ENCODE results near the gene SERPINA6.
A peak's percentile ranks its signal among the peaks of the same experiment; 100 is the strongest.
"Not testable (repeated sequence)": the region's sequence is repeated elsewhere in the genome, so short reads cannot be mapped to it uniquely, and the experiment has no call there.

The SERPINA6 gene

DNA sequence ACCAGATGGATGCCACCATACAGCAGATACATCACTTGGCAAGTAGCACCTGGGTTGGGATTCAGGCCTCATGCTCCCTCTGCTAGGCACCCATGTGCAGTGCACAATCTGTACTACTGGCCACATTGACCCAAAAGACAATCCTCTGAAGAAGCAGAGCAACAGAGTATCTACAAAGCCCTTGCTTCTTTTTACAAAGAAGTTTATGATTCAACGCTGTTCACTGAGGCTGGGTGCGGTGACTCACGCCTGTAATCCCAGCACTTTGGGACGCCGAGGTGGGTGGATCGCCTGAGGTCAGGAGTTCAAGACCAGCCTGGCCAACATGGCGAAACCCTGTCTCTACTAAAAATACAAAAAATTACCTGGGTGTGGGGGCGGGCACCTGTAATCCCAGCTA is 31.1 kb upstream of the SERPINA6 start:
- DNase-seq: not testable (repeated sequence)

DNA sequence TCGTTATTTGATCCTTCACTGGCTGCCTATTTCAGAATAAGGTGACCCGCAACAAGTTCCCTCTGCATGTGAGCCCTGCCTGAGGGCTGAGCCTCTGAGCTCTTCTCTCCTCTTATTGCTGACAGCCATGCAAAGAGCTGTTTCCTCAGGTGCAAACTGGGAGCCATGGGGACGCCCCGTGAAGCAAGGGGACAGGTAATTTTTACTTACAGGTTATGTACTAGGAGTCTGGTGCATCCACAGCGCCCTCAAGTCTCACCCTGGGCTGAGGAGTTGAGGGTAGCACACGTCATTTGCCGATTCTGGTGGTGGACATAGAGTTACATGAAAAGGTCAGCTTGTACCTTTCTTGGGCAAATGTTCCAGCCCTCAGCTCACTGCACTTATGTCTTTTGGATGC is 26.1 kb upstream of the SERPINA6 start:
- no peak for DNase-seq

DNA sequence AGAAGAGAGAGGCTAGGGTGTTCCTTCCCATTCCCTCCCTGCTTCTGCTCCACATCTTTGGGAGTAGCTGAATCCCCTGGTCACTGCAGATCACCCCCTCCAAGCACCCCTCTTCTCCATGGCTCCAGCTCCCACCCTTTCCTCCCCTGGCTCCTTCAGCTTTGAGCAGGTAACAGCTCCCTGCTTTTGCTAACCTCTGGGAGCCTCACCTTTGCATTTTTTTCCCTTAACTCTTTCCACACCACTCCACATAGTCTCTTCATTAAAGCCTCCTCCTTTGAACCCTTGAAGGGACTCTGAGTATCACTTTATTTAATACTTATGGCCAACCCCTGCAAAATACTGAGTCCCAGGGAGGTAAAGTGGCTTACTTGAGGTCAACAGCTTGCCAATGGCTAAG is 25.7 kb upstream of the SERPINA6 start:
- no peak for DNase-seq

DNA sequence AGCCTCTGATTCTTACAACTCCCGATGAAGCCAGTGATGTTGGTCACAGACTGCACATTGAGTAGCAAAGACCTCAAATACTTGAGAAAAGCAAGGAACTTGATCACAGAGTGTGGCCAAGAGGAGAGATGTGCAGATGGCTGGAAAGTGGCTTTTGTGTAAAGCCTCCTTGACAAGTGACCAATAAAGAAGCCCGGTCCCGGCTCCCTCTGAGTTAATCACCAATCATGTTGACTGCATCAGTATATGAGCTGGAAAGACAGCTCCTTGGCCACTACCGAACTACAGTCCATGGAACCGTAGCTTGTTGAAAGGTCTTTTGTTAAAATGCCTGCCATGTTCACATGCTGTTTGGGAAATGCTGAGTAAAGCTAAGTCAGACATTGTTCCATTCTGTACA is 23.7 kb upstream of the SERPINA6 start:
- no peak for DNase-seq

DNA sequence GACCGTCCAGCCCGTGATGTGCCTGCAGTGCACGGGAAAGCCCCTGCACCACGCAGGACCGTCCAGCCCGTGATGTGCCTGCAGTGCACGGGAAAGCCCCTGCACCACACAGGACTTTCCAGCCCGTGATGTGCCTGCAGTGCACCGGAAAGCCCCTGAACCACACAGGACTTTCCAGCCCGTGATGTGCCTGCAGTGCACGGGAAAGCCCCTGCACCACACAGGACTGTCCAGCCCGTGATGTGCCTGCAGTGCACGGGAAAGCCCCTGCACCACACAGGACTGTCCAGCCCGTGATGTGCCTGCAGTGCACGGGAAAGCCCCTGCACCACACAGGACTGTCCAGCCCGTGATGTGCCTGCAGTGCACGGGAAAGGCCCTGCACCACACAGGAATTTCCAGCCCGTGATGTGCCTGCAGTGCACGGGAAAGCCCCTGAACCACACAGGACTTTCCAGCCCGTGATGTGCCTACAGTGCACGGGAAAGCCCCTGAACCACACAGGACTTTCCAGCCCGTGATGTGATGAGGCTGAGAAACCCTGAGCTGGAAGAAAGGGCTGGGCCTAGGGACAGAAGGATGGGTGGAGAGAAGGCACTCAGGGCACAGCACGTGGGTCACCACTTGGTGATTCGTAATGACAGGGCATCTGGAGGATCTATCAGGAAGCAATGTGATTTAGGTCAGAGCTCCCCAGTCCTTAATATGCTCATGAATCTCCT is 23.1 kb upstream of the SERPINA6 start:
- DNase-seq: not testable (repeated sequence)

DNA sequence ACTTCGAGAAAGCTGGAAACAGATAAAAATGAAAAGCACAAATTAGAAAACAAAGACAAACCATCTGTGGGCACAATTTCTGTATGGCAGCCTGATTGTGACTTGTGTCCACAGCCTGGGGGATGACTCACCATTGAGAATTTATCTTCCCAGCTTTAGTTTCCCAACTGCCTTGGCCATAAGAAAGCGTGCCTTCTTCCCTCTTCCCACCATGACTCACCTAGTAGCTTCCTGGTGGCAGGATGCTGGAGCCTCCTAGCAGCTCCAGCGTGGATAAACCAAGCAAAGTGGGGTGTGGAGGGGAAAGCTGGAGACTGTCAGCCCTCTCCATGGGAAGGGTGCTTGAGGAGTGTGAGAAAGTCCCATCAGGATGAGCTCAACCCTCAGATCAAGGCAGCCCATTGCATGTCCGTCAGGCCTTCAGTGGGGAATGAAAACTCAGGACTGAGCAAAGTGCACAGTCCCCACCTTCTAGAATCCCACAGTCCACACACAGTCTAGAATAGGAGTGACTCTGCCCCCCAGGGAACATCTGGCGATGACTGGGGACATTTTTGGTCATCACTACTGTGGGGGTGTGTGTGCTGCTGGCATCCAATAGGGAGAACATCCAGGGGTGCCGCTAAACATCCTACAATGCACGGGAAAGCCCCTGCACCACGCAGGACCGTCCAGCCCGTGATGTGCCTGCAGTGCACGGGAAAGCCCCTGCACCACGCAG is 22.4 kb upstream of the SERPINA6 start:
- no peak for DNase-seq

DNA sequence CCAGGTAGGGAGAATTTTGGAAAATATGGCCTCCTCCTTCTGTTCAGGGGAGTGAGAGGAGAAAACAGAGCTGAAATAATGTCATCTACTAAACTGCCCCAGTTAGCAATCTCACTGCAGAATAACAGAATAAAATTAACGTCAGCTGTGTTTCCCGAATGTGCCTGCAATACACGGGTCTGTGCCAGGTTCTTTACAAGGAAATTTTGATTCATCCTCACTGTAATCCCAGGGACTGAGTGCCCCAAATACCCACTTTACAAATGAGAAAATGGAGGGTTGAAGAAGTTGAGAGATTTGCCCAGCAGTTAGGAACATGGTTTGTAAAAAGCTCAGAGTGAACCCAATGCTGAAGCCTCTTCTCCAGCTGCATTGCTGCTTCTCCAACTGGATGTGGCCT is 21.3 kb upstream of the SERPINA6 start:
- no peak for DNase-seq

DNA sequence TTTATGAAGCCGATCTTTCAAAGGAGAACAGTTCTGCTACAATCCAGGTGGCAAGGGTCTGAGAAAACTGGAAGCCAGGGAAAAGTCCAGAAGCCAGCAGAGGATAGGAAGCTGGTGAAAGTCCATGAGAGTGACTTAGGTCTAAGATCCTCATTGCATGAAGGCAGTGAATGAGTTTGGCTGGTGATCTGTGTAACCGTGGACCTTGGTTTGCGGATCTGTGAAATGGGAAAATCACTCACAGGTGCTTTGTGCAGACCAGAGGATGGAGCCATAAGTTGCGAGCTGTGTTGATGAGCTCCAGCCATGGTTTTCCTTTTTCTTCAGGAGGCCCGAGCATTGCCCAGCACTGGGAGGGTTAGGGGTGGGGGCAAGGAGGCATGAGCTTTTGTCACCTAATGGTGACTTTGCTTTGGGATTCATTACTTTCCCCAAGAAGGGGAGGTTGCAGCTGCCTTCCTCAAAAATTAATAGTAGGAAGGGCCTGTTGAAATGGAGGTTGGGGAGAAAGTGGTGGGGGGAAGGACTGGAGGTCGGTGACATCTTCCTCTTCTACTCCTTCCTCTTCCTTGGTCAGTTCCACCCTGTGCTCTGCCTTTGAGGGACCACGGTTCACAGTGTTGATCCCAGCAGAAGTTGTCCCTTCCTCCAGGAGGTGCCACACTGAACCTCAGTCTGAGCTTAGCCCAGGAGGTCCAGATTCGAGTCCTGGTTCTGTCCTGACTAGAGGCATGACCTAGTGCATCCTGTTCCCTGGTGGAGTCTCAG is 20.3 kb upstream of the SERPINA6 start:
- no peak for DNase-seq

DNA sequence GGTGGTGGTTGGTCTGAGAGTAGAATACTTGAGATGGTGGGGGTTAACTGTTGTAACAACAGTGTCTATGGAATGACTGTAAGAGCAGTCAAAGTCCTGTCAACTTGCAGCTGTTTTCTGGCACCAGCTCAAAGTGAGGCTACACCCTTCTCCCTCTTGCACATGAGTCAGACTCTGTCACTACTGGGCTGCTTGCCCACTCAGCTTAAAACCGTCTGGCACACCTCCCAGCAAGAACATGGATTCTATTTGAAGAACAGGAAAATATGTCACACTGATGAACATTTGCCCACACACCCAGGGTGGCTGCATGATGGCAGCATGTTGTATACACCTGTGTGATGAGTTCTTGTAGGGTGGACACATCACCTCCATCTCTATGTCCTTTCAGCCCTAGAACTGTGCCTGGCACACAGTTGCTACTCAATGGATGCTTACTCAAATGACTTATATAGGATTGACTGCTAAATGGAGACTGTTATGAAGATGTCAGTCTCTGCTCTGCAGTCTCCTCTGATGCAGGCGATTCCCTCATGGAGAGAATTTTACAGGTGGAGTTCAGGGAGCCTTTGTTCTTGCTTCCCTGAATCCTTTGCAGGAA is 19.3 kb upstream of the SERPINA6 start:
- peak; percentile 70 to 74 for DNase-seq

DNA sequence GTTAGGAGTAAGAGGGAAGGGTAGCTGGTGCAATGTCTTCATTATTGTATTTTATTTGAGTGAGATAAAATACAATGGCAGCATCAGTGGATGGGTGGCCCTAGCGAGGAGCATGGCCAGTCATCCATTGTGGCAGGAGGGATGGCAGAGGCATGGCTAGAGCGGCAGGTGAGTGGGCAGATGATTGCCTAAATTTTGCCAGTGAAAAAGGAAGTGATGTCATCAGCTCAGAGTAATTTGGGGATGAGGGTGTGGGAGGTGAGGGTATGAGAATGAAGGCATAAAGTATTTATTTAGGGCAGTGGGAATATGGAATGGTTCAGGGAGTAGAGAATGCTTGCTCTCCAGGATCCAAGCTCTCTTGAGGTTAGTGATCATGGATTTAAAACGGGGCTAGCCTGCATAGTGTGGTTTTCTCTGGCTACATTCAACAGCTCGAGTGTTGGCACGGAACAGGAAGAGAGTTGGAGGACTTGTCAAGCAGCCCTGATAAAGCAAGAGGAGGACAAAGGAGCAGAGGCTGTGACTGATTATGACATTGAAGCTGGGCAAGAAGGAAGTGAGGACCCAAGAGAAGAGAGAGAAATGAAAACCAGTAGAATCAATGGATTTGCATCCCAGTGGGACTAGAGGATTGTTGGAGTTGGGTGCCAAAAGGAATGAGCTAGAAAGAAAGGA is 18.7 kb upstream of the SERPINA6 start:
- DNase-seq: peak; percentile 17 to 57

DNA sequence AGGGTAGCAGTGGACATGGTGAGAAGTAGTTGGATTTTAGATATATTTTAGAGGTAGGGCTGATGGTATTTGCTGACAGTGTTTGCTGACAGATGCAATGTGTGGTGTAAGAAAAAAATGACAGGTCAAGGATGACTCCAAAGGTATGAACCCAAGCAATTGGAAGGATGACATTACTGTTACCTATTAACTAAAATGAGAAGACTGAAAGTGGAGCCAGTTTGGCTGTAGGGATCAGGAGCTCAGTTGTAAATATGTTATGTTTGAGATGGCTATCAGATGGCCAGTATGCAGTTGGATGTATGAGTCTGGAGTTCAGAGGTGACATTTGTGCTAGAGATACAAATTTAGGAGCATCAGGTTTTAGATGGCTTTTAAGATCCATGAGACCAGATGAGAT is 17.4 kb upstream of the SERPINA6 start:
- no peak for DNase-seq

DNA sequence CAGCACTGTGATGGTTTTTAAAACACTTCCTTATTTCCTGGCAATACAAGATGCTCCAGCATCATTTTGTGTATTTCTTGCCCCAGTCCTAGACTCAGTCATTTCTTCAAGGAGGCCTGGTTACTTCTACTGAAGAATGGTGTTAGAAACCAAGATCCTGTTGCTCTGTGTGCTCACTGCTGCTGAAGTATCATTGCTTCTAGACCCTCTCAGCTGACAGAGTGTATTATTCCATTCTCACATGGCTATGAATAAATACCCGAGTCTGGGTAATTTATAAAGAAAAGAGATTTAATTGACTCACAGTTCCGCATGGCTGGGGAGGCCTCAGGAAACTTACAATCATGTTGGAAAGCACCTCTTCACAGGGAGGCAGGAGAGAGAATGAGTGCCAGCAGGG is 14.9 kb upstream of the SERPINA6 start:
- DNase-seq: no peak

DNA sequence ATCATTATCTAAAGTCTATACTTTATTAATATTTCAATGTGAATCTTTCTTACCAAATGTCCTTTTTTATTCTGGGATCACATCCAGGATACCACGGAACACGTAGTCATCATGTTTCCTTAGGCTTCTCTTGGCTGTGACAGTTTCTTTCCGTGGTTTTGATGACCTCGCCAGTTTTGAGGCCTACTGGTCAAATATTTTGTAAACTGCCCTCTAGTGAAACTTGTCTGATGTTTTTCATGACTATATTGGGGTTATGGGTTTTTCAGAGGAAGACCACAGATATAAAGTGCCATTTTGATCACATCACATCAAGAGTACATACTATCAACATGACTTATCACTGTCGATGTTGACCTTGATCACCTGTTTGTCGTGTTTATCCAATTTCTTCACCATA is 14.1 kb upstream of the SERPINA6 start:
- DNase-seq: no peak

DNA sequence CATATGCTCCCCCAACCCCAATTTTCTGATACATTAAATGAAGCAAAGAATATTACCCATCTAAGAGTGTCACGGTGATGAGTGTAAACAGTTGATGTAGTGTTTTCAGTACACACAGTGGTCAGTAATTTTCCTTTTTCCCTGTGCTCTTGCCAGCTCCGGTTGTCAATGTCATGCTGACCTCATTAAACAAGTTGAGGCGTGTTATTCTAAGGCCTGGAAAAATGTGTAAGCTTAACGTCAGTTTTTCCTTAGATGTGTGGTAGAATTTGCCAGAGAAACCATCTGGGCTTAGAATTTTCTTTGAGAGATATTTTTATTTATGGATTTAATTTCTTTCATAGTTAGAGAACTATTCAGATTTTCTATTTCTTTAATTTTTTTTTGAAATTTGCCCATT is 11.7 kb upstream of the SERPINA6 start:
- no peak for DNase-seq

DNA sequence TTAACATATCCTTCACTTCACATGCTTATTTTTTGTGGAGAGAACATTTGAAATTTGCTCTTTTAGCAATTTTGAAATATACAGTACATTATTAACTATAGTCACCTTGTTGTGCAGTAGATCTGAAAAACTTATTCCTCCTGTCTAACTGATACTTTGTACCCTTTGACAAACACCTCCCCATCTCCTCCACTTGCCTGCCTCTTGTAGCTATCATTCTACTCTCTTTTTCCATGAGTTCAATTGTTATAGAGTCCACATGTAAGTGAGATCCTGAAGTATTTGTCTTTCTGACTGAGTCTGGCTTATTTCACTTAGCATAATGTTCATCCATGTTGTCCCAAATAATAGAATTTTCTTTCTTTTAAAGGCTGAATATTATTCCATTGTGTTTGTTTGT is 9.5 kb upstream of the SERPINA6 start:
- DNase-seq: no peak

DNA sequence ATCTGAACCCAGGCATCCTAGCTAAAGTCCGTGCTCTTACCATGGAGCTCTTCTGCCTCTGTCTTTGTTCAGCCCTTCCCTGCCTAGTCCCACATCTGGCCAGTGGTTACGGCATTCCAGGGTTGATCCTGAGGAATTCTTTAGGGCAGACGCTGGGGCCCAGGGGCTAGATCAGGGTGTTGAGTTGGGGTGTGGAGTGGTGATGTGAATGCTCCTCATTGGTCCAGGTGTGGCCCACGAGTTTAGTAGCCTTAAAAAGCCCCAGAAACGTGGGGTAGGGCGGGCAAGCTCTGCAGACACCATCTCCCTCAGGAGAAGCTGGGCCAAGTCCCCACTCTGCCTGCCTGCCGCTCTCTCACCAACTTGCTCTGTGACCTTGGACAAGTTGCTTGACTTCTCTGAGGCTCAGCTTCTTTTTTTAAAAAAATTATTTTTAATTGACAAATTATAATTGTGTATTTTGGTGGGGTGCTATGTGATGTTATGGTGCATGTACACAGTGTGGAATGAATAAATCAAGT is 9.0 kb upstream of the SERPINA6 start:
- no peak for DNase-seq

DNA sequence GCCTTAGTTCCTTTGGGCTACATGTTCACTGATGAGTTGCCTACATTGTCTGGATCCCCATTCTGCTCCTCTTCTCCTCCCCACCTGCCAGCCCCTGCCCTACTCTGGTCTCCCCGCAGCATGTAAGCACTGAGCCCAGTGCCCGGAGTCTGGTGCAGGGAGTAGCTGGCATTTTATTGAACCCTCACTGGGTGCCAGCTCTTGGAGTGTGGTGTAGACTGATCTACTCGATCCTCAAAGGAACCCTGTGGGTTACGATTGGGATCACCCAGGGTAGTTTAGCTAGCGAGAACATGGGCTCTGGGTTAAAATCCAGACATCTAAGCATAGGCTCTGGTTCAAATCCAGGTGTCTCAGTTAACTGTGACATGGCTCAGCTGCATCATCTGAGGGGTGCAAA is 8.3 kb upstream of the SERPINA6 start:
- no peak for DNase-seq

DNA sequence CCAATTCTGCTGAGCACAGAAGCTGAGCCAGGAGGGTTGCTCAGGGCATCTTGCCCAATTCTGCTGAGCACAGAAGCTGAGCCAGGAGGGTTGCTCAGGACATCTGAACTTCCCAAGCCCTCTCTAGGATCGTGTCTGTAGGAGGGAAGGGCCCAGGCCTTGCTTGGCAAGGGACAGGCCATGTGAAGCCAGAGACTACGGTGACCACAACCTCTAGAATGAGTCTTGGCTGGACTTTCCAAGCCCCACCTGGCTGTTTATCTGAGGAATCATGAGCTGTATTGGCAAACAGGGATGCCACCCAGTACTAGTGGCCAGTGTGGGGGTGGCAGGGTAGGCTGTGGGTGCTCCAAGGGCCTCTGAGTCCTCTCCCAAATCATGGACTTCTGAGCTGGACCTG is 7.7 kb upstream of the SERPINA6 start:
- DNase-seq: no peak

DNA sequence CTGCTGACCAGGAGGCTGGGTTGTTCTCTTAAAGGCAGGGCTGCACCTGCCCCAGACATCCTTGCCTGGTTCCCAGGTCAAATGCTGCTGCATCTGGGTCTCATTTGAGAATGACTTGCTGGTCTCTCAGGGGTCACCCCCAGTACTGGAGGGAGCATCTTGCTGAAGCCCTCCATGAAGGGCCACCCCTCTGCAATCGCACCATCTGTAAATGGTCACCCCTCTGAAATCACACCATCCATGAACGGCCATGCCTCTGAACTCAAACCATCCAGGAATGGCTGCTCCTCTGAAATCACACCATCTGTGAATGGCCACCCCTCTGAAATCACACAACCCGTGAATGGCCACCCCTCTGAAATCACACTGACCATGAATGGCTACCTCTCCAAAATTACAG is 7.3 kb upstream of the SERPINA6 start:
- no peak for DNase-seq

DNA sequence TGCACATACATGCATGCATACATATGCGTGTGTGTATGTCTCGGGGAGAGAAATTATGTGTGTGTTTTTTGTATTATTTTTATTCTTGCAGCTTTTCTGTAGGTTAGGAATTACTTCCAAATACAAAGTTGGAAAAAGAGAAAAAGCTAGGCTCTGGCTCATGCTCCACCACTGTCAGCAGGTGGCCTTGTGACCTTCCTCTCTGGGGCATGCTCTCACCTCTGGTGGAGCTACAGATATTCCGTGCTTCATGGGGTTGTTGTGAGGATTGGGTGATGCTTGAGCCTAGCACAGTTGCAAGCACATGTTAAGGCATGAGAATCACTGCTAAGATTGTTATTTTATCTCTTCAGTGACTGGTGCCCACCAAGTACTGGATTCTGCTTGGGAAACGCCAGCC is 6.7 kb upstream of the SERPINA6 start:
- no peak for DNase-seq

DNA sequence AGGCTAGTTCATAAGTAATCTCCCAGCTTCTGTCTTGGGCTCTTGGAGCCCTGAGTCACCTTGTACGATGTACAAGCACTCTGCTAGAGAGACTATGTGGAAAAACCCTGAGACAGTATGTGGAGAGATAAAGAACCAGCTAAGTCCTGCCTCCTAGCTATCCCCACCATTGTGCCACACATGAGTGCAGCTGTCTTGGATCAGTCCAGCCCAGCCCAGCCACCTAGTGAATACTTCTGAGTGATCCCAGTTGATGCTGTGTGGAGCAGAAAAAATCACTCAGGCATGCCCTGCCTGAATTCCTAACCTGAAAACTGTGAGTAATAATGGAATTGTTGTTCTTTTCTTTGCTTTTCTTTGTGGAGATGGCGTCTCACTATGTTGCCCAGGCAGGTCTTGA is 5.1 kb upstream of the SERPINA6 start:
- no peak for DNase-seq

DNA sequence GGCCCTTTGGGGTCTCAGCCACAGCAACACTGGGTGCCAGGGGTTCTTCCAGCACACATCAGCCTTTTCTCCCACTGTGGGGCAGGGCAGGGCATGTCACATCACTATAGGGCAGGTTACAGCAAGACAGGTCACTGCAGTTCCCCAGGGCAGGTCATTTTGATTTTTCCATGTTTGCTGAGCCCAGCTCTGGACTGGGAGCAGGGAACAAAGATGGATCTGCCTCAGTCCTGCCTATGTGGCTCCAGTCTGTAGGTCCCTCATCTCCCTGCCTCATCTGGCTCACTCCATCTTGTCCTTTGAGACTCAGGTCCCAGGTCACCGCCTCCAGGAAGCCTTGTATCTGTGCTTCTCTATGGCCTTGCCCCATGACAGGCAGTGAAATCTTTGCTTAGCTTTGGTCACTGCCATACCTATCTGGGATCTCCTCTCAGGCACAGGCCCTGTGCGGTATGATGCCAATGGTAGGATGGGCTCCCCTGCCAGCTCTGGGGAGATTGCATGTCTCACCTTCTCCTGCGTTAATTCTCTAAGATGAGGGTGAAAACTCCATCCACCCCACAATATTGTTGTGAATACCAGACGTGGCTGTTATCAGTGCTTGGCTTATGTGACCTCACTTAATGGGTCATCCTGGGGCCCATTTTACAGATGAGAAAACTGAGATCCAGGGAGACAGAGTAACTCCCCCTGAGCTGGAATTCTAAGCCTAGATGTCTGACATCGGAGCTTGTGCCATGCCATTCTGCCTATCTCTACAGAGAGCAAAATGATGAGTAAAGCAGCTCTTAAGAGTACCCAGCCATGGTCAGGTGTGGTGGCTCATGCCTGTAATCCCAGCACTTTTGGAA is 1.5 kb downstream of the SERPINA6 start:
- DNase-seq: no peak

Data from Kasumi-1 (cell line).